ENCODE results near the gene MCOLN3.
"Not testable (repeated sequence)": the region's sequence is repeated elsewhere in the genome, so short reads cannot be mapped to it uniquely, and the experiment has no call there.

MCOLN3 gene

GRCh38 chr1:84988588-84988987, 59.7 kb downstream of the MCOLN3 start:
- no peak for DNase-seq

- not testable (repeated sequence) for DNase-seq
Observed at GRCh38 chr1:84986561-84986960, 61.7 kb downstream of the MCOLN3 start.

- no peak for DNase-seq
Observed at GRCh38 chr1:84985365-84985764, 62.9 kb downstream of the MCOLN3 start.

- no peak for DNase-seq
Observed at GRCh38 chr1:84982395-84982794, 65.9 kb downstream of the MCOLN3 start.

- DNase-seq = no peak
Observed at GRCh38 chr1:84975035-84975434, 73.3 kb downstream of the MCOLN3 start.

GRCh38 chr1:84973498-84974334, 74.6 kb downstream of the MCOLN3 start:
- no peak for DNase-seq

- DNase-seq = no peak
Observed at GRCh38 chr1:84972377-84972987, 75.8 kb downstream of the MCOLN3 start.

- DNase-seq = no peak
Observed at GRCh38 chr1:84971957-84972356, 76.3 kb downstream of the MCOLN3 start.

- no peak for DNase-seq
Observed at GRCh38 chr1:84969489-84970250, 78.6 kb downstream of the MCOLN3 start.

GRCh38 chr1:84968865-84969264, 79.4 kb downstream of the MCOLN3 start:
- no peak for DNase-seq

GRCh38 chr1:84968101-84968500, 80.2 kb downstream of the MCOLN3 start:
- DNase-seq = no peak
